CD1c-positive myeloid dendritic cell (primary cell): ENCODE data around the gene LYST.
"Not testable (repeated sequence)": the region's sequence is repeated elsewhere in the genome, so short reads cannot be mapped to it uniquely, and the experiment has no call there.

Experiments used
- DNase-seq: peaks from one replicate; pipeline ENCODE4 v3.0.0-alpha.2; 2016; ENCODE audit errors: extremely low spot score

Gene LYST

DNA sequence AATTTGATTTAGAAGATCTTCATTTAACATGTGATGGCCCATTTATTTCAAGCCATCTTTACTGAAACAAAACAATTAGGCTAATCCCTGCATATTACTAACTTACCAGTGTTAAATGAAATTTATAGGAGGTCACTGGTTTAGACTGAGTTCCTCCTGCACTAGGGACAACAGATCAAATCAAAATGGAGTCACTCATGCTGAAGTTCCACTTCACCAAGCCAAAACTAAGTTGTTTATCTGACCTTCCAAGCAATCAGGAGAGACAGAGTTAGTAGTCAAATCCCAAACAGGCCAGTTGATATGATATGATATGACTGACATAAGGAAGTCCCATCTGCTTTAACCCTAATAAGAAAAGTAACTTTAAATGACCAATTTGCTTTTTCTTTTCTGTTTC, 4.8 kb downstream of the LYST start:
- no peak for DNase-seq

DNA sequence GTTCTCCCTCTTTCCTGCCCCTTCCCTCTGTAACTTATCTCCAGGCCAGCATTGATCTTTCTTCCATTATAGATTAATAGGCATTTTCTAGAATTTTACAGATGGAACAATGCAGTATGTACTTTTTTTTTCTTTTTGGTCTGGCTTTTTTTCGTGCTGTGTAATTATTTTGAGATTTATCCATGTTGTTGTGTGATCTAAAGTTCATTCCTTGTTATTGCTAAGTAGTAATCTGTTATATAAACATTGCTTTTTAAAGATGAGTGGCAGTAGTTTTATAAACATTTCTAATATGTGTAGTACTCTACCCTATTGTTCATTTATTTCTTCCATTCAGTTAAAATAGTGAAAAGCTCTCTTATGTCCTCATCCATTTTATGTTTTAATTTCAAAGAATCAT, 5.9 kb downstream of the LYST start:
- no peak for DNase-seq

DNA sequence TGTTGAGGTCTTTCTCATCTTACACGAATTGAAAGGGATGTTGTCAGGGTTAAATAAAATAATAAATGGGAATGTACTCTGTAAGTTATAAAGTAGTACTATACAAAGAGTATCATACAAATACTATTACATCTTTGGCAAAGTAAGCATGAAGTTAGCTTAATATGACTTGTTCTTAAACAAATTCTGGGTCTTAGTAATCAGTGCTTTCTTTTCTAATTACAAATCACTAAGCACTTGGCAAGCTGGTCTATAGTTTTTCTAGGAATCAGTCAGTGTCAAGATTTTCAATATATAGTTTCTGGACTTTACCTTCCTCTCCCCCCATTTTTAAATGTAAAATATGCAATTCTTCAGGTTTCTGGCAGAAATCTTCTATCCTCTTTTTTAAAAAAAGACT, 6.9 kb downstream of the LYST start:
- DNase-seq: no peak

DNA sequence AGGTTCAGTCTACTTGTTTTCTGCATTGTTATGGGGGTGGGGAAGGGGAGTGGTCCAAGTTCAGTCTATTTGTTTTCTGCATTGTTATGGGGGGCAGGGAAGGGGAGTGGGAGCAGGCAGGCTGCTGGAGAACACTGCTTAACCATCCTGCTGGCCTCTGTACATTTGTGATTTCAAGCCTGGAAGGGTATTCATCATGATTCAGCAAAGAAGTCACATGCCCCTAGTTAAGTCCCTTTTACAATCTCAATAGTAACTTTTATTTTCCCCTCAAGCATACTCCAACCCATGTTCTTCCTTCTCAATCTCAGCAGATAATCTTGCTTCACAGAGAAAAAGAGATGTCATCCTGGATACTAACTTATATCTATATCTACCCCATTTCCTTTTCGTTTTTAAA, 7.9 kb downstream of the LYST start:
- DNase-seq: no peak

DNA sequence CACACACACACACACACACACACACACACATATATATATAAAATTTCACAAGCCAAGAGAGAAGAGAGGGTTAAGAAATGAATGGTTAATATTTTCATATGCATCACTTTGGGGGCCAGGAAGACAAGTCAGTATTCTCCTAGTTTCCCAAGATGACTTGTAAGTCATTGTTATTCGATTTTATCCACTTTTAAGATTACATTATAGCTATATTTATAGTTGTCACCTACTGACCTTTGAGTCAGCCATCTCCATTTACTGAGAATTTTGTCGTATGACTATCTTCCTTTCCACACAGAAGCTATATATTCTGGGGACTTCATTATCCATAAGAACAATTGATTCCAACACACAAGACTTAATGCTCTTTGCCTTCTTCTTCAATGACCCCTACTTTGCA, 8.9 kb downstream of the LYST start:
- no peak for DNase-seq

DNA sequence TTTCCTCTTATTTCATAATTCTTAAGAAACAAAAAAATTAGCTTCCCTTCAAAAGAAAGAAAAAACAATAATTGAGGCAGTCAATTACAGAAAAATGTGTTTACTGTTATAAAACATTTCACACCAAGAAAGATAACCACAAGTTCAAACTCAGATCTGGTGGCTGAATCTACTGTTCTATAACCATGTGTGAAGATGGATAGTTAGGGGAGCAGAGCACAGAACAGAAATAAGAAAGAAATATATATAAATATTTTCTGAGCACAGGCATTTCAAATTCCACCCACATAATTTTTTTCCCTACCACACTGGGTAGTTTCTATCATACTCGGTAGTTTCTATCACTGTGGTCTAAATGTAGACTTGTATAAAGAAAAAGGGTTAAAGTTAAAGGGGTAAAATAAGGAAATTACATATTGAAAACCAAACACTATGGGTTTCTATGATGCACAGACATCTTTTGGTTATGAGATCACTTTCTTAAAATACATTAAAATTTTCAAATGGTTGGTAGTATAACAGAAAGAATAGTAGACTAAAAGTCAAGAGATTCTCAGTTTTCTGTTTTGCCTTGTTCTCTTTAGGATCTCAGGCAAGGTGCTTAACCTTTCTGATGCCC, 10.8 kb downstream of the LYST start:
- no peak for DNase-seq

DNA sequence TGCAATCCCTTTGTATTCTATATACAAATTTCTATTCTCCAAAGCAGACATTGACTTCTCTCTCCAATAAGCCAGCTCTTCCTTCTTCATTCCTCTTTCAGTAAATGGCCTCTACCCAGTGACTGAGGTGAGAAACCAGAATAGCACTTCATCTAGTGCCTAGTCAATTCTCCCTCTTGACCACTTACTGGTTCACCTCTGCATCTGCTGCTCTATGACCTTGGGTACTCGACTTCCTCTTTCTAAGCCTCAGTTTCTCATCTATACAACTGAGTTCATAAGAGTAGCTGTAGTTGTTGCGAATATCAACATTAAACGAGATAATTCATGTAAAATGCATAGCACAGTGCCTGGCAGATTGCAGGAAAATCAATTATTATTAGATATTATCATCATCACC, 12.4 kb downstream of the LYST start:
- DNase-seq: no peak

DNA sequence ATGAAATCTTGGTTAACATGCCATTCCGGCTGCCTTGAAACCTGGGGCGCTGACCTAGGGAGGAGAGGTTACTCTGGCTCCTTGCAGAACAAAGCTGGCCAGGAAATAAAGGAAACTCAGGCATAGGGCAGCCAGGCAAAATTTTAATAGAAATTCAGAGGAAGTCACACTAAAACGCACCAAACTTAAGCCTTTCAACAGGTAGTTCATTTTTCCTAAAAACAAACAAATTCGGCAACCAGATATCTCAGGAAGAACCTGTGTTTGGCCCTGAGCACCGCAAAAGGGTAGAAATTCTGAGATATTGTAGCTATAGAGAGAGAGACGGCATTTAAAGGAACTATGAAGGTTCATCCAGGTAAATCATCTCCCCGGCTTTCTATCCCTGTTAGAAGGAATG, 13.1 kb downstream of the LYST start:
- DNase-seq: no peak

DNA sequence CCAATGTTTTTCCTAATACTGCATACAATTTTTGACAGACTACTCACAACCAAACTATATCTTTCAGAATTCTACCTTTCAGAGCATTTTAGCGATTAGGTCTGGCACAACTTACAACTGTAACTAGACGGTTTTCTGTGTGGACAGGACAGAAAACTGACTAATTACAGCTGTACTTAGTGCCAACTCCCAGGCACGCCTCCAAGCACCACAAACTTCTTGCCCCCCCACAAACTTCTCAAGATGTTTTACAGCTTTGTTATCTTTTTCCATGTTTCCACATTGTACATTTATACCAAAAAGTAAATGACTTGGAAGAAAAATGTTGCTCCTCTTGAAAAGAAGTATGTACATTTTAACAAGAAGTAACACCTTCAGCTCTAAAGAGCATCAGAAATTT, 13.8 kb downstream of the LYST start:
- DNase-seq: no peak

DNA sequence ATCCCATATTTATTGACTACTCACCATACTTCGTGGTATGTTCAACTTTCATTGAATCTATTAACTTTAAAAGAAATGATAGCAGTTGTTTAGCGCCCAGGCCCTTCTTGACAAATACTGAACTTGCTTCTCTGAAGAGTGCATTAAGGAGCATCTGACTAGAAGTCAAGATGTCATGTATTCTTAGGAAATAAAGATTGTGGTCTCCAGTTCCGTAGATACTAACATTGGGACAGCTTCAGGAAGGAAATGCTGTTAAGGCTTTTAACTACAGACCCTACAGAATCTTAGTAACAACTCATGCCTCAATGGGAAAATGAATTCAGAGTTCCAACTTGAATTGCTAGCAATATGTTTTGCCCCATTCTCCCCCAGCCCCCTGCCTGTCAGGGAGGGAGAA, 14.8 kb downstream of the LYST start:
- peak; percentile 47 for DNase-seq

DNA sequence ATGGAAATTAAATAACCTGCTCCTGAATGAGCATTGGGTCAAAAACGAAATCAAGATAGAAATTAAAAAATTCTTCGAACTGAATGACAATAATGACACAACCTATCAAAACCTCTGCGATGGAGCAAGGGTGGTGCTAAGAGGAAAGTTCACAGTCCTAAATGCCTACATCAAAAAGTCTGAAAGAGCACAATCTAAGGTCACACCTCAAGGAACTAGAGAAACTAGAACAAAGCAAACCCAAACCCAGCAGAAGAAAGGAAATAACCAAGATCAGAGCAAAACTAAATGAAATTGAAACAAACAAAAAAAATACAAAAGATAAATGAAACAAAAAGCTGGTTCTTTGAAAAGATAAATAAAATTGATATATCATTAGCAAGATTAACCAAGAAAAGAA, 18.5 kb downstream of the LYST start:
- DNase-seq: not testable (repeated sequence)

DNA sequence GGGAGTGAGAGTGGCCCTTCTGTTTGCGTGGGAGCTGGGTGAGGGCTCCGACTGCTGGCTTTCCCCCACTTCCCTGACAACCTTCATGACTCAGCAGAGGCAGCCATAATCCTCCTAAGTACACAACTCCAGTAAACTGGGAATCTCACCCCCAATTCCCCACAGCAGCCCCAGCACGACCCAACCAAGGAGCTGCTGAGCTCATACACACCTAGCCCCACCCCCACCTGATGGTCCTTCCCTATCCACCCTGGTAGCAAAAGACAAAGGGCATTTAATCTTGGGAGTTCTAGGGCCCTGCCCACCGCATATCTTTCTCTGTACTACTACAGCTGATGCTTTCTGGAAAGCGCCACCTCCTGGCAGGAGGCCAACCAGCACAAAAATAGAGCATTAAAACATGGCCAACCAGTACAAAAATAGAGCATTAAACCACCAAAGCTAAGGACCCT, 21.0 kb downstream of the LYST start:
- not testable (repeated sequence) for DNase-seq

DNA sequence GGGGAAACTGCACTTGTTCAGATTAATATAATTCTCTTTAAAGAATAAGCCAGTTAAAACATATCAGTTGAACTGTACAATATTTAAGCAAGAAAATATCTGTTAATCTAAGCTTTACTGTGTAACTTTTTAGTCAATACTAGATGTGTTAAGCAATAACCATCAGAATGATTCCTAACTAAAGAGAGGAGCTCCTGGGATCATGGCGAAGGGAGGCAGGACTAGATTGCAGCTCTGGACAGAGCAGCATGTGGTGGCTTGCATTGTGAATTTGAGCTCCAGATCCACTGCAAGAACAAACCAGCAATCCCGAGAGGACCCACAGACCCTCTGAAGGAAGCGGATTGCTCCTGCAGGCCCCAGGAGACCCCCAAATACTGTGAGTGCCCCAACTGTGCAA, 21.9 kb downstream of the LYST start:
- no peak for DNase-seq

DNA sequence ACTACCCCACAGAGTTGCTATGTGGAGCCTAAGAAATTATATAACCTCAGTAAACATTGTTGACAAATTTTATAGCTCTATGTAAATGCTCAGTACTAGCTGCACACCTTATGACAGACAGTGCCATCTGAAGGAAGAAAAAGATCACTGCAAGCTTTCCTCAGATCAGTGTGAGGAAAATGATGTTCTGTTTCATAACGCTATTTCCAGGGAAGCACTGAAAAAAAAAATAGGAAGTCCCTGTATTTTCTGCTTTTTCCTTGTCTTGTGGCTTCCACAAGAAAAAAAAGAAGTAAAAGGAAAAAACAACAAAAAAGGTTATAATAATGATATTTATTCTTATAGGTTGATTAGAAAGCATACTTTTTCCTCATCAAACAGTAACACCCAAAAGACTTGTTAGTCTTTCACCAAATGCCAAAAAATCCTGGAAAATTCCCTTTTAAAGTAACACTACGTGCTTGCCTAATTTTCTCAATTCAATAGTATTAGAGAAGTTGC, 23.2 kb downstream of the LYST start:
- peak; percentile 80 for DNase-seq

DNA sequence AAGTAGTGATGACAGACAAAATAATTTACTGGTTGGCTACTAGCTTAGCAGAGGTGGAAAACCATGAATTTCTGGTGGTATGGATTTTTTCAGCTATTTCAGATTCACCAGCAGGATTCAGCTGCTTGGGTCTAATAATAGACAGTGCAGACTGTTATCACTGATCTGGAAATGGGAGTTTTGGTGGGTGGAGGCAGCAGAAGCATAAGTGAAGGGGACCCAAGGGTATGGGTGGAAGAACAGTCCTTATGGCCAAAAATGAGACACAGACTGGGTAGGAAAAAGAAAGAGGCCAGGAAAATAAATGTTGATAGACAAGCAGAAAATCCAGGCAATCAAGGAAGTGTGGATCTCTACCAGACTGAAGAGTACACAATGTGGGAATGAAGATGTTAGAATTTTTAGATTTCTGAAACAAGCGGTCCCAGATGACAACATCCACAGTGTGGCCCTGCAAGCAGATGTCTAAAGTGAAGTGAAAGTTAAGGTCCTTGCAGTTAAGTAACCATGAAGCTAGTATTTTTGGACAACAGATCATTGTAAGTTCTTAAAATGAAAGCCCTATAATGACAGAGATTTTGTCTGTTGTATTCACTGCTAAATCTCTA, 24.7 kb downstream of the LYST start:
- DNase-seq: peak; percentile 49

DNA sequence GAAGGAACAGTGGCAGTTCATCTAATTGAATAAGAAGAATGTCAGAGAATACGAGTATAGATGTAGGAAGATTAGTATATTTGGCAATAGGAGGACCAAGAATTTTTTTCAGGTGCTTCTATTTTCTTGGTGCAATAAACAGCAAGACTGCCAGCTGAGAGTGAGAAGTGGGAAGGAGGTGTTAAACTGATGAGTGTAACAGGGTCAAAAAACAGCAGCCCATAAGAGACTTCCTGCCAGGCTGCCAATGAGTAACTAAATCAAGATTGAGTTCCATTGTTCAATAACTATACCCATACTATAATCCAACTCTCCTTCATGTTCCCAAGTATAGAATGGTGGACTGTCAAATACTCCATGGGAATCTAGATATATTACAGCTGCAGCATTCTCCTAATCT, 28.7 kb downstream of the LYST start:
- DNase-seq: no peak

DNA sequence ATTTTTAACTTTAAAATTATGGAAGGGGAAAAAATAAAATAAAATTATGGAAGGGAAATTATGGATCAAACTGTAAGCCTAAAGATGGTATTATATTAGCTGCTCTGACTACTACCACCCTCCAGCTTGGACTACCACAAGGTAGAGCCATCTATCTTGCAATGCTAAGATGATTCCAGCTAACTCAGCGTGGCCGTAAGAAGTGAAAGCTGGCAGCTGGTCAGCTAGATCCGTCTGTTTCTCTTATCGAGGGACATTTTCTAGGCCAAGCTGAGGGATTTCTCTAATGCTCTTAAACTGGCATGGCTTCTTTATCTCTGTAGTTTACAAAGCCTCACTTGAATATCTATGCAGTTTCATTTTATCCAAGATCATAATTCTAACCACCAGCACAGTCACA, 31.5 kb downstream of the LYST start:
- peak; percentile 20 for DNase-seq

DNA sequence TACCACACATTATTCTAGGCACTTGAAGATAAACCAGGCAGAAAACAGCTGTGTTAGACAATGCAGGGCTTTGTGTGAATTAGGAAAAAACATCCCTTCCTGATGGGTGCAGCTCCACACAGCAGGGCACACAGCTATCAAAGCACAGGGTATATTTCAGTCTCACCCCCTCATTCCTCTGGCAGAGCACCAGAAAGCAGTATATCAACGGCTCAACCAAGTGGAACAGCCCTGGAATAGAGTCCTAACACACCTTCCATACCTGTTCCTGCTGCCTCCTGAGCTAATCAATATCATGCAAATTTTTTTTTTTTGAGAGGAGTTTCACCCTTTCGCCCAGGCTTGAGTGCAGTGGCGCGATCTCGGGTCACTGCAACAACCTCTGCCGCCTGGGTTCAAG, 32.1 kb downstream of the LYST start:
- no peak for DNase-seq

DNA sequence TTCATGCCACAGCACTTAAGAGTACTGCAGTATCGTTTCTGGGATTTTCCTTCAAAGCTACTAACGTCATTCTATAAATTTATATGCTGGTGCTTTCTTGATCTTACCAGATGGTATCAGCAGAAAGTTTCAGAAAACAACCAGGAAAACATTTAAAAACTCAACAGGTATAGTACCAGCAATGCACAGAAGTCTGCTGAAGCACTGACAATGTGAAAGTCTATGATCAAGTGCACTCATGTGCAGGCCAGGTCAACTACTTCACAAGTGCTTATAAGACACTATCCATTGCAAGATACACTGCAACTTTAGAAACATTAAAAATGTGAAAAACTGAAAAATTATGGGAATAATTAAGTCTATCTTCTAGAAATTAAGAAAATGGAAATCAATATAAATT, 34.7 kb downstream of the LYST start:
- DNase-seq: no peak

DNA sequence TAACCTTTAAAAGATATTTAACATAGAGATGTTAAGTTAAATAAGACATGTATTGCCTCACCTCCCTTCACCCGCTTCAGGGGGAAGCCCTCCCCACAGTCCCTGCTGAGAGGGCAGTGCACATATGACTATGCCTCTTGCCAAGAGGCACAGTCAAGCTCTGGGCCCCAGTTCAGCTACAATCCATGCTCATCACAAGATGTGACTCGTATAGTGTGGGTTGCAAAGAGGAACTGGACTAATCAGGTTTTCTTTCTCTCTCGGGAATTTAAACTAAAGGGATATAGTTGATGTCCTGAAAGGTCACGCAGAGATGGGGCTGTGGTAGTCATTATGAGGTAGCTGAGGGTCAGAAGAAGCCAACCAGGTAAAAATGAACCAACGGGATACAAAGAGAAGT, 35.6 kb downstream of the LYST start:
- DNase-seq: peak; percentile 91

DNA sequence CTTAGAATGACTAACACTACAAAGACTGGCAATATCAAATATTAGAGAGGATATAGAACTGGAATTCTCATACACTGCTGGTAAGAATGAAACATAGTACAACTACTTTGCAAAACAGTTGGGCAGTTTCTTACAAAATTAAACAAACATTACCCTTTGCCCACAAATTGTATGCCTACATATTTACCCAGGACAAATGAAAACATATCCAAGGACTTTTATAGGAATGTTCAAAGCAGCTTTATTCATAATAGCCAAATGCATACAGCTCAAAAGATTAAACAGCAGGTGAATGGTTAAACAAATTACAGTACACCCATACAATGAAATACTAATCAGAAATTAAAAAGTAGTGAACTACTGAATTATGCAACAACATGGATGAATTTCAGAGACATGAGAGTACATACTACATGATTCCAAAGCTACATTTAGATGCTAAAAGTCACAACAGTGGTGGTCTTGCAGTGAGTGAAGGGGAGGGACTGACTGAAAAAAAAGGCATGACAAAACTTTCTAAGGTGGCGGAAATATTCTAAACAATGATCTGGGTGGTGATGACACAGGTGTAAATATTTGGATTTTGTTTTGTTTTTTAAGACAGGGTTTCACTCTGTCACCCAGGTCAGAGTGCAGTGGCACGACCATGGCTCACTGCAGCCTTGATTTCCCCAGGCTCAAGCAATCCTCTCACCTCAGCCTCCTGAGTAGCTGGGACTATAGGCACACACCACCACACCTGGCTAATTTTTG, 40.4 kb downstream of the LYST start:
- DNase-seq: no peak

DNA sequence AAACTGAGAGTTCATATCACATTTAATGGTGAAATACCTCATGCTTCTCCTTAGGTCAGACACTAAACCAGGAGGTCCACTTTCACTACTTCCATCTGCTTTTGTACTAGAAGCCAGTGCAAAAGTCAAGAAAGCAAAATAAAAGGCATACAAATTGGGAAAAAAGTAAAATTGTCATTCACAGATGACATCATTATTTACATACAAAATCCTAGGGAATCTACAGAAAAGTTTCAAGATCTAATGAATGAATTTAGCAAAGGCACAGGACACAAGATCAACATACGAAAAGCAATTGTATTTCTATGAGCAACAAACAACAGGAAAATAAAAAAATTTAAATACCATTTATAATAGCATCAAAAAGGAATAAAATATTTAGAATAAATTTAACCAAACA, 41.5 kb downstream of the LYST start:
- DNase-seq: no peak

DNA sequence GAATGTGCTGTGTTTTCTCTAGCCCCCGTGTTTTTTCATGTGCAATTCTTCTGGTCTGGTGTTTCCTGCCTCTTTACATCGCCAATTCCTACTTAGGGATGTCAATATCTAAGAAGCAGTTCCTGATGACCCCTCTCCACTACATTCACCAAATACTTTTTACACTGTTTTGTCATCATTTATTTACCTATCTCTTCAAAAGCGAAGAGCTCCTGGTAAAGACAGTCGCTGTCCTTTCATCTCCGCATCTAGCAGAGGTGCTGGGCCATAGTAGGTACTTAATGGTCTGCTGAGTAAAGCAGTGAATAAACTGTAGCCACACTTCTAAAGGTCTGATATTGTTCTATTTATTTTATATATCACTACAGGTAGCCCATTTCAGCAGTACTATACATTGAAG, 43.0 kb downstream of the LYST start:
- DNase-seq: no peak
